LoVo (cell line): ENCODE data around the gene ARMH3.

Experiments used
- DNase-seq: peaks from one replicate; pipeline ENCODE4 v3.0.0-alpha.2; 2016; ENCODE audit warnings: low spot score

Gene ARMH3

DNA sequence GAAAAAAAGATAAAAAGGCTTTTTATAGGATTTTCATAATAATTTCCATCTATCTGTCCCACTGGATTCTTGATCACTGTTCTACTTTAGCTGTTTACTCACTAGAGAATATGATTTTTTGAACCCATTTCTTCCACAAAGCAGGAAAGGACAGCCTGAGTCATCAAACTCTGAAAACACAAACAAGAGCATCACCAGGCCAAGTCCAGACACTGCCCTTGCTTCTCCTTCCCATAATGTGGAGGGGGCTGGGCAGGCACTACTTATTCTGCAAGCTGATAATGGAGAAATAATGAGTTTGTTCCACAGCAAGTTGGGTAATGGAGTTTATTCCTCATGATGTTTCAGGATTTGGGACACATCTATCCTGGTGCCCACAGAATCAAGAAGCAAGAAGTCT, 199.3 kb downstream of the ARMH3 start:
- no peak for DNase-seq

DNA sequence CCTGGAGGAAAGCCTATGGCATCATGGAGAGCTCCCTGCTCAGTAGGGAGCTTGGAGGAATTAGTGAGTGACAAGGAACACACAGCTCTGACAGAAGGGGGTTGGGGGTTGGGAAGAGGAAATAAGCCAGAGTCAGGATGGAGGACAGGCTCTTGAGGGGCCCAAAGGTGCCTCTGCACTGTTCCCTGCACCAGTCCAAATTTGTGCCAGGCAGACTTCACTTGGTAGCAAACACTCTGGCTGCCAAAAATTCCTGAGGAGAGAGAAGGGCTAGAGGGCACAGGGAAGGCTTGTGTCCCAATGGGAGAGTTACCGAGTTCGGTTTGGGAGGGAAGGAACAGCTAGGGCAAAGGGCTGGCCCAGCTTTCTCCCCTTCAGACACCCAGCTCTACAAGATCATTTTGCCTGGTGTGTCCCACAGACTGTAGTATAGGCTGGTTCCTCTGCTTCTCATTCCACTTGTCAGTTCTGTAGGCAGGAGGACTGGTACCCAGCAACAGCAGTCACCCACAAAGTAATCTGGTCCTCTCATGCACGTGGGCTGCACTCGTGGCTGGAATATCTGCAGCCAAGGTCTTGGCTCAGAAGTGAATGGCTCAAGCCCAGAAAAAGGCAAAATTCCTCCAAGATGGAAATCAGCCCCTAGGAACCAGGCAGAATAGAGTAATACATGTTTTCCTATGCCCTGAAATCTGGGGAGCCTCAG, 204.4 kb downstream of the ARMH3 start:
- DNase-seq: no peak

DNA sequence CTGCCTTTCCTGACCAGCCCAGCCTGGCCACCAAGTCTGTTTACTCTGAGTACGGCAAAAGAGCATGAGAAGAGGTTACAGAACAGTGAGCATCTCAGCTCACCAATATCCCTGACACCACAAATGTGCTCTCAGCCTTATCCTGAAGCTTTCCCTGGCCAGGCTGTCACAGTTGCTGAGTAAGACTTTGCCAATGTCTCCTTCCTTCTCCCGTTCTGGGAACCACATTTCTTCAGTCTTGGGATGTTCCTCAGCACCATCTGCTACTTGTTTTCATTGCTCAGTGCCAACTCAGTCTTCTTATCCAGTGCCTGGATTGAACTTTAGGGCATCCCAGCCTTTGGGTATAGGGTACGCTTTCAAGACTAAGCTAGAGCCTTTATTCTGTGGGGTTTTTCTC, 205.2 kb downstream of the ARMH3 start:
- DNase-seq: no peak

DNA sequence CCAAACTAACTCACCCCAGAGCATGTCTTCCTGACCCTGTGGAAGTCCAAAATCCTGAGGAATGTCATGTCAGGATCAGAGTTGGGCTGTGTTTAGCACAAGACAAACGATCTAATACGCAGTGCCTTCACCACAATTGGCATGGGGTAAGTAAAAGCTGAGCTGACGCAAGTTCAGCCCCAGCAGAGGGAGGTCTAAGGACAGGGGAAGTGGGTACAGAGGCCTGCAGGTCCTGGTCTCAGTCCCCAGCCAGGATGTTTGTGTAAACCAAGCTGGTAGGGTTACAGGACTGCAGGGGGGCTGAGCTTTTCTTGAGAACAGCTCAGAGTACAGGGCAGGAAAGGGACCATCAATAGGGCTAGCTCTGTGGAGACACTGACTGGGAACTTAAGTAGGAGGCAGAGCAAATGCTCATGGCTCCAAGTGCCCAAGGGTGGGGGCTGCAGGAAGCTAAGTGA, 207.1 kb downstream of the ARMH3 start:
- no peak for DNase-seq

DNA sequence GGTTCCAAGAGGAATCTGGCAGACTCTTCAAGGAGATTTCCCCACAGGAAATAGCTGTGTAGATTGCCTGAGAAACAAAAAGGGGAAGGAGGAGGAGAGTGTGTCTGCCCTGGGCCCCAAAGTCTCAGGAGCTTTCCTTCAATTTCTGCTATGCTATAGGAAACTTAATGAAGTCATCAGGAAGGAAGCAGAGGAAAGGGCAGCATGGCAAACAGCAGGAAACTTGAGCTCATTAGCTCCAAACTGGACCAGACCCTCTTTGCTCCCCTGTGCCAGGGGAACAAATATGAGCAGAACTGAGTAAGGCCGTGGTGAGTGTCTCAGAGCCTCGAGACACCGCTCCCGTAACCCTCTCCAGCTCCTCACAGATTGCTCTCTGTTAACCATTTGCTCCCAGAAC, 207.6 kb downstream of the ARMH3 start:
- DNase-seq: no peak

DNA sequence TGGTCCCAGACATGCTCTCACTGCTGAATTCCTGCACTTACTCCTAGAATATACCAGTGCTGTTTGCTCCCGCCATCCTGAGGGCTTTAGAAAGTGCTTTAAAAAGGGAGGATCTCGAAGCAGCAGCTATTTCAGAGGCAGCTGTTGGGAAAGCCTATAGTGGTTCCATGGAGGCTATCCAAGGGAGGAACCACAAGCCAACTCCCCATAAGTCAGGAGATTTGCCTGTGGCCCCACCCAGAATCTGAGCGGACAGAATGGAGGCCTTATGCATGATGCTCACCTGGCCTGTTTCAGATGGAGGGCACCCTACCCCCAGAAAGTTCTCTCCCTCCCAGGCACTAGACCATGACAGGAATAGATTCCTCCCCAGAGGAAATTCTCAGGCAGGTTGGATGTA, 210.1 kb downstream of the ARMH3 start:
- no peak for DNase-seq

DNA sequence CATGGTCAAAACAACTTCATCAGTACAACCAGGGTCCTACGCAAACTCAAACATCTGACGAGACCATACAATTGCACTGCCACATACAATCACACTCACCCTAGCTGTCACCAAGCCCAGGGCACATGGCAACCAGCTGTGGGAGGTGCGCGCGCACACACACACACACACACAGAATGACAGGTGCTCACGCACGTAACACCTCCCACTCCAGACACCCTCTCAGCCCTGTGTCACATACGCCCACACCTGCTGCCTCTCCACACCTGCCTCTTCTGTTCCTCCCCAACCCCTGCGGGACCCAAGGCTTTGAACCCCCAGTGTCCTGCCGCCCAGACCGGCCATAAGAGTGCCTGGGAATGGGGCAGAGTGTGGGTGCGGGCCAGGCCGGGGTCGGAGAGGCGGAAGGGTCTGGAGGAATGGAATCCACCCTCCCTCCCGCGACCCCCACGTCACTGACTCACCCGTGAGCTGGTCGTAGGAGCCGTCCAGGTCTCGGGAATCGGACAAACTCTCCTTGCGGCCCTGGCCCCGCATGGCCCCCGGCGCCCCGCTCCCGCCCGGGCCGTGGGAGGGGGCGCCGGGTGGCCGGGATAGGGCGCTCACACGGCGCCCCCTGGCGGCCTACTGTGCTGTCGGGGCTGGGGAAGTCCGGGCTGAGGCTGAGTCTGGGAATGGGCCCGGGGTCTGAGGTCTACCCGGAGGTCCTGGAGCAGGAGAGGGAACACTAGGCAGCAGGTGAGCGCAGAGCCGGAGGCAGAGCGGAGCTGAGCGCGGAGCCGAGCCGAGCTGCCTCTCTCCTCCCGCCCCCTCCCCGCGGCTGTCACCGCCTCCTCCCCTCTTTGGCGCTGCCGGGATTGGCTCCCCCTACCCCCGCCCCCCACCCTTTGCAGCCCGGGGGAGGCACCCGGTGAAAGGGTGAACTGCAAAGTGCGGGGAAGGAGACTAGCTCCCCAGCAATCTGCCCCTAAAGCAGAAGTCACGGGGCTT, 212.6 kb downstream of the ARMH3 start, which contains the start of gene KCNIP2:
Gene KCNIP2, minus strand, starts transcription at position 769 of the 990 bp plus-strand sequence. Its CDS starts 232 bp downstream, at position 537.
- DNase-seq: no peak

DNA sequence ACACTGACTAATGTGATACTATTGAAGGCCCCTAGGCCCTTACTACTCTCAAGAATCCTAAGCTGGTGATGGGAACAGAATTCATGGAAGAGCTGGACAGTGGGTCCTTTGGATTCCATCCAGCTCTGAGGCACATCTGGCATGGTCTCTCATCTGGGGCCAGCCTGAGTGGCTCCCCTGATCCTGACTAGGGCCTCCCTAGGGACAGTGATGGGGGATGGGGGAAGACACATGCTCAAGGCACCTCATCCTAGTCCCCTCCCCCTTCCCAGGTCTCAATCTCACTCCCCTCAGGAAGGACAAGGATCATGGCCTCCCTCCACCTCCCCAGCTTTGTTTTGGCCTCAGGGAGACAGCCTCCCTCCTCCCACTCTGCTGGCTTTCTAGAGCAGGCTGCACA, 214.1 kb downstream of the ARMH3 start:
- no peak for DNase-seq

DNA sequence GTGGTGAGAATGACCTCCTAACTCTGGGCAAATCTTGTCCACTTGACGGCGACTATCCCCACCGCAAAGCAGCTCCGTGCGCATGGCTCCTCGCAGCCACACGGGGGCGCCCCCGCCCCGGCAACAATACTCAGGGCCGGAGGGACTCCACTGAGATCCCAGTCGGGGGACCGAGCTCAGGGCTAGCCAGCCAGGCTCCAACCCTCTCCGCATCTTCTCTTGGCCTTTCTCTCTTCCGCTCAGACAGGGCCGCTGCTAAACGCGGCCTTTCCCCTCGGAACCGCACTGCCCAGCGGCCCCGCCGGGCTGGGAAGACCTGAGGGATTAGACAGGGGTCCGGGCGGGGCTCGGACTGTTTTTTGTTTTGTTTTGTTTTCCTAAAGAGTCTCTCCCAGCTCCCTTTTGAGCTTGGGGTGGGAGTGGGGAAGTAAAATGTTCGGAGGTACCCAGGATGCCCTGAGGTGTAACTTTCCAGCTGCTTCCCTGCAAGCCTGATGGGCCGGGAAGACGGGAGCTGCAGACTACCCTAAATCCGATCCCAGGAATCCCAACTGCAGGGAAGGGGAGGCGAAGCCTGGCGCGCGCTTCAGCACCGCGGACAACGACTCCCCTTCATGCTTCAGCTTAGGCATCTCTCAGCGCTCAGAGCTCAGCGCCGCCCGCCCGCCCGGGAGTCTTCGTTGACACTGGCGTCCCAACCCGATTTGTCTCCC, 215.1 kb downstream of the ARMH3 start:
- DNase-seq: peak; percentile 63

DNA sequence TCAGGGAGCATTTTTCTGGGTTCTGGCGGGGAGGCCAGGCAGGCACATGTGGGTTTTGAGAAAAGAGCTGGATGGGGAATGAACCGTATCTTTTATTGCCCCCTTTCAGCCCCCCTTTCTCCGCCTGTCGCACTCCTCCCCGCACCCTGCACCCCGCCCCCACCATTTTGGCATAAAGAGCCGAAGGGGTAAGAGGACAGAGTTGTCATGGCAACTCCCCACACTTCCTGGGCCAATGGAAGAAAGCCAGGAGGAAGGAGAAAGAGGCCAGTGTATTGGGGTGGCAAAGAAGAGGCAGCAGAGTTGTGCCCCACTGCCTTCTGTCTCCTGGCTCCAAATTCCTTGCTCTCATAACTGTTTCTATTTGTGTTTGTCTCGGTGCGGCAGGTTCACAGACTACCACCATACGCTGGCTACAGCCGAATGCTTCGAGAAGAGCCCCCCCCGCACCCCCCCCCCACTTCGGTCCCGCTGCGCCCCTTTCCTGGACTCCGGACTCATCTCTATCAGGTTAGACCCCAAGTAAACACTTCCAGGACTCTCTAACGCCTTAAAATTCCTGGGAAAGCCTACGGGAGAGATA, 215.8 kb downstream of the ARMH3 start:
- DNase-seq: no peak

DNA sequence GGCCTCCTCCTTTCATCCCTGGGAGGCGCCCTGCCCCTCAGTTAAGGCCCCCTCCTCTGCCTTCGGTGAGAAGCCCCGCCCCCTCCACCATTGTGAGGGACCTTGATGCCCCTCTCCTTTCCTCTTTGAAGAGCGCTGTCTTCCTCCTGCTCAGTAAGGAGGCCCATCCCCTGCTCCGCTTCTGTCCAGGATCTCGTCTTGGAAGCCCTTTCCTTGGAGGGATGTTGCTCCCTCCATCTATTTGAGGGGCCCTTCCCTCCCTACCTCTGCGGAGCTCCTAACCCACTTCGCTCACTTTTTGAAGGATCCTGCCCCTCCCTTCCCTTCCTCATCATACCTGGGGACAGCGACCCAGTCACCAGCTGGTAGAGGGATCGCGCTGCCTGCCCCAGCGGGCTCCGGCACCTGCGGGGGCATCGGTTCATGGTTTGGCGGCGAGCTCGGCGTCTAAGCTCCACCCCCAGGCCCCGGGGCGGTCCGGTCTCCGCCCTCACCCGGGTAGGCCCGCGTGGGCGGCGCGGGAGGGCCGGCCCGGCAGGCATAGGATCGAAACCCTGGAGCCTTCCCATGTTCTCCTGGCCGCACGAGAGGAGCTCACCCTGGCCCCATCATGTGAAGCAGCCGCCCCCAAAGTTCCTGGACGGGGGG, 216.4 kb downstream of the ARMH3 start:
- DNase-seq: no peak

DNA sequence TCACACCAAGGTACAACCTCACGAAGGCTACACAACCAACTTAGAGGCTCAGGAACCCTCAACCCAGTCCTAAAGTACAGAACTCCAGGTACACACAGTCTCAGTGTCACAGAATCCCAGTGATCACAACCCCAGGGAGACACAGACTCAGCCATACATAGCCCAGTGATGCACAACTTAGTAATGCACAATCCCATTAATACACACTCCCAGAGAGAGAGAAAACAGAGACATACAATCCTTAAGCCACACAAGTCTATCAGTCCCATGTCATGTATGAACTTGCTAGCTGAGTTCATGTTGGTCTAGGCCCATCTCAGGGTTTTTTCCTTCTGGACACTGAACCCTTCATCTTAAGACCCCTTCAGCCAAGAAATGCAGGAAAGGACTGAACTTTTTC, 217.0 kb downstream of the ARMH3 start:
- DNase-seq: no peak

DNA sequence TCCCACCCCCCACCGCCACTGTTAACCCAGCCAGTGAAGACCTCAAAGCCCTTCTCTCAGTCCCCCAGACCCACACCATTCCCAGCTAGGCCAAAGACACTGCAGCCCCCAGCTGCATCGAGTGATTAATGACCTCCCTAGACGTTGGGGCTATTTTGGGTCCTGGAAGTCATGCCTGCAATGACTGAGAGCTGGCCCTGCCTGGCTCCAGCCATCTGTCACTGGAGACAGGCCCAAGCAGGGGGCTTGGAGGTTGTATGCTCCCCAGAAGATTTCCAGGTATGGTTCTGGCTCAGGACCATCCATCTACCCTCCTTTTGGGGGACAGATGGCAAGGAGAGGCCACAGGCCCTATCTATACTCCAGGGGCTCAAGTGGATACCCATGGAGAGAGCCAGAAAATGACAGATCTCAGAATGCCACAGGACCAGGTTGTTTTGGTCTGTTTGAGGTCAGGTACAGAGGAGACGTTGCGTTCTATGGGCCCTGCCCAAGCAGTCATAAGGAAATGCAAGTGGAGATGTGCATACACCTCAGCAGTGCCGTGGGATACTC, 217.5 kb downstream of the ARMH3 start:
- DNase-seq: no peak

DNA sequence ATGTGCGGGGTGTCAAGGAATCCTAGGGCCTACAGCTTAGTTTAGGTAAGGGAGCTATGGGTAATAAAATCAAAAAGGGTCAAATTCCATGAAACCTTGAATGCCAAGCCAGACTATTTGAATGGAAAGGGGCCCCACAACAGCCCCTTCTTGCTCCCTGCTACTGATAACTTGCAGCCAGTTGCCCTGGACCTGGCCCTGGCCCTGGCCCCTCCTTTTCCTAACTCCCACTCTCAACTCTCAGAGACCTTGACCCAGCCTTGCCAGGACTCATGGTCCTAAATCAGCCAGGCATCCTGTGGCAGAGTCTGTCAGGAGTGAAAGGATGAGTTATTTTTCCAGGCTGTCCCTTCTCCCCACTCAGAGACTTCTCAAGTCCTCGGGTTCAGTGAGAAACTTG, 218.2 kb downstream of the ARMH3 start:
- DNase-seq: no peak

DNA sequence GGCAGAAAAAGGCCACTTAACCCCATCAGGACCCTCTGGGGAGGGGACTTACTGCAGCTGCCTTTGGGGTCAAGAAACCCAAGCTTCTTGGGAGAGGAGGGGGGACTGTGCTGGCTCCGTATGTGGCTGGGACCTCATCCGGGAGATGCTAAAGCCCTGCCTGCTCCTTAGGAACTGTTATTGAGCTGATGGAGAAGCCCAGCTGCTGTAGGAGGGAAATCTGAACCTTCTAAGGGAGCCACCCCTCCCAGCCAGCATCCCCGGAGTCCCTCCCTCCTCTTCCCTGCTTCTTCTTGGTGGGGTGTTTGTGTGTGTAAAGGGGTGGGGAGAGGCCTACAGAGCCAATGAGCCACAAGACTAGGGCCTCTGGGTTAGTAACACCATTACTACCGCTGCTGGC, 220.6 kb downstream of the ARMH3 start:
- DNase-seq: no peak

DNA sequence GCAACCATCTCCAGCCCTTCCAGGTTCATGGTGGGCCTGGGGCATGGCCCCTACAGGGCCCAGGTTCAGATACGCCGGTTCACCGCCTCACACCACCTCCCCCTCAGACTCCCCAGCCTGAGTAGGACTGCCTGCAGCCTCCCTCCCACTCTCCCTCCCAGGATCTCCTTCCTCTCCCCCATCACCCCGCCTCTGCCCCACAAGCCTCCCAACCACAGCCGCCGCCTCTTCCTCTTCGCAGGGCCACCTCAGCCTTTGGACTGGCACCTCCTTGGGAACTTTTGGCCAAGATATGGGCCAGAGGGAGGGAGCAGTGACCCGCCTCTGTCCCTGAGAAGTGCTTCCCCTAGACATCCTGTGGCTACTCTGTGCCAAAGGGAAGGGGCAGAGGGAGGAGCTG, 221.6 kb downstream of the ARMH3 start:
- no peak for DNase-seq

DNA sequence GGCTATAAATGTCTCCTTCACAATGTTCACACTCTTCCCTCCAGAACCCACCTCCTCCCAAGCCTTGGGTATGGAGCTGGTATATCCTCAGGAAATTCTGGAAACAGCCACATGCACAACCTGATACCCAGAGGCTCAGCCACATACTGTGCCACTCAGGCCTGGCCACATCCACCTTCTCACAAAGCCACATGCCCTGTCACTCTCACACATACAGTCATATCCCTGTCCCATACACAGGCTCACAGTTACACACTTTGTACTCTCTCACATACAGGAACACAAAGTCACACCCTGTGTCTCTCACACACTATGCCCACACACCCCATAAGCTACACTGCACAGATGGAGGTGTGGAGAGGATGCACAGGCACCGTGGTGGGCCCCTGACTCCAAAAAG, 222.5 kb downstream of the ARMH3 start:
- DNase-seq: no peak

DNA sequence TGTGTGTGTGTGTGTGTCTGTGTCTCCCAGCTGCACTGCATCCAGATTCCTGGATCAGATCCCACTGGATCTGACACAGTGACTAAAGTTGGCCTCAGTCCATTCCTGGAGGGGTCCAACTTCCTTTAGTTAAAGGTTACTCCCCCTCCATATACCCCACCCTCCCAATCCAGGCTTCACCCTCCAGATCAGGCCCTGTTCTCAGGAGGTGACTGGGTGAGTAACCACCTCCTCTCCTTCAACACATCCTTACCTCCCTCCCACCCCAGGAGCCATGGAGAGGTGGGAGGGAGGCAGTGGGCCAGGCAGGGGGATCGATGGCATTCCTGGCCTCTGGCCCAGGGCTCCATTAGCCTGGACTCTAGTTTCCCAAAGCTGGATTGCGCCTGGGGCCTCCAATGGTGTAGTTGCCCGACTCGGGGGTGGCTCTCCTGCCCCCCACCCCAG, 223.6 kb downstream of the ARMH3 start:
- no peak for DNase-seq

DNA sequence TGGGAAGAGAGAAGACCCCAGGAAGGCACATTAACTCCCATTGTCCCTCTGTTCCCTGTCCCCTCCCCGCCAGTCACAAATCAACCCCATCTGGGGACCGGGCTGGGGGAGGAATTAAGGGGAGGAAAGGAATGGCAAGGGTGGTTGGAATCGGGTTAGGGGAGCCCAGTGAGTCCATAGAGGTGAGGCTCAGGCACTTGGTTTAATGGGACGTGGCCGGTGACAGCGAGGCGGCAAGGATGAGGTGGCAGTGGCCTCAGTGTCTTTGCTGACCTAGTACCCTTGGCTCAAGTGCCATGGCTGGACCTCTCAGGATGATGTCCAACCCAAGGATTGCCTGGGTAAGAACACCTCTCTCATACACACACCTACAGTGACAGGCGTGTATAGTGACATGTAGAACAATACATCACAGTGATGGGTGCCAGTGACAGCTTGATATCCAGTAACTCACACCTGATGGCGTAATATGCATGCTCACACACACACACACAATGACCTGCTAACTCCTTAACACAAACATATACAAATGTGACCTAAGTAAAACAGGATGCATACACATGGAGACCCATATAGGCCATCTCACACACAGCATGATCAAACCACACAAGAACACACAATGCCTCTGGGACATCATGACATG, 224.7 kb downstream of the ARMH3 start:
- no peak for DNase-seq

DNA sequence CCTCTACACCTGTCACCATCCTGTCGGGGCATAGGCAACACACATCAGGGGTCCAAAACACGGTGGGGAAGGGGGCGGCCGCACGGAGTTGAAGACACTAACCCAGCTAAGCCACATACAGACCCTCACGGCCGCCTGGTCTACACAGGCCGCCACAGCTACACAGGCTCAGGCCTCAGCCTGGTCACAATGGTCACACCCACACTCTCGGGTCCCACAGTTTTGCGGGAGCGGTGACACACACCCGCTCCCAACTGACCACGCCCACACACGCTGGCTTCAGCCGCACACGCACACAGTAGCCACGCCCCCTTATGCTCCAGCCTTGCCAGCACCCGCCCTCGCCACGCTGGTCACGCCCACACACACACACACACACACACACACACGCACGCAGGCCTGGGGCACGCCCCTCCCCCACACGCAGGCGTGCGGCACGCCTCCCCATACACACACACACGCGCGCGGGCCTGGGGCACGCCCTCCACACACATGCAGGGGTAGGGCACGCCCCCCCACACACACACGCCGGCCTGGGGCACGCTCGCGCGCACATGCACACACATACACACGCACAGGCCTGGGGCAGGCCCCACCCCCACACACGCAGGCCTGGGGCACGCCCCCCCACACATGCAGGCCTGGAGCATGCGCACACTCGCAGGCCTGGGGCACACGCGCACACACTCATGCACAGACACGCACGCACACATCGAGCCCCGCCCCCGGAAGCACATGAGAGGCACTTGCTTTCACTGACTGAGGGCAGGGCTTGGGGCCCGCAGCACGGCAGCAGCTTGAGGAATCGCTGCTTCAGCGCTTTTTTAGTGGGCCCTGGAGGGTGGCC, 225.4 kb downstream of the ARMH3 start:
- DNase-seq: peak; percentile 65
